GM19351 (cell line): ENCODE data around the gene CNGB1.
"Not testable (repeated sequence)": the region's sequence is repeated elsewhere in the genome, so short reads cannot be mapped to it uniquely, and the experiment has no call there.

ENCODE experiments used
- ATAC-seq: cut with Tn5 transposase; IDR thresholded peaks from one replicate; pipeline ENCODE4 v1.9.1; 2021; ENCODE audit warnings: mild to moderate bottlenecking, moderate library complexity; ENCODE audit not compliant: unreplicated experiment

CNGB1 gene

DNA sequence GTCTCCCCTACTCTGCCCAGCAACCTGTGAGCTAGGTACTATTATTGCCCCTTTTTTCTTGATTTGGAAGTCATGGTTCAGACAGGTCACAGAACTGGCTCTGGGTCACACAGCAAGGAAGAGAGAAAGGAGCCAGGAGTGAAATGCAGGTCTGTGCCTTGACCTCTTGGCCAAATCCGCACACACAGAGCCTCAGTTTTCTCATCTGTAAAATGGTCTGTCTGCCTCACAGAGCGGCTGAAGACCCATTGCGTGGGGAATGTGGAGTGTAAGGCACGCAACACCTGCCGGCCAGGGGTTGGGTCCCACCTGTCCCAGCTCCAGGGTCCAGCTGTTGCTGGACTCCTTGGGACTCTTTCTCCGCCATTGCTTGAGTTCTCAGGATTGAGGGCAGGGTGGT, 32.4 kb downstream of the CNGB1 start:
- no peak for ATAC-seq

DNA sequence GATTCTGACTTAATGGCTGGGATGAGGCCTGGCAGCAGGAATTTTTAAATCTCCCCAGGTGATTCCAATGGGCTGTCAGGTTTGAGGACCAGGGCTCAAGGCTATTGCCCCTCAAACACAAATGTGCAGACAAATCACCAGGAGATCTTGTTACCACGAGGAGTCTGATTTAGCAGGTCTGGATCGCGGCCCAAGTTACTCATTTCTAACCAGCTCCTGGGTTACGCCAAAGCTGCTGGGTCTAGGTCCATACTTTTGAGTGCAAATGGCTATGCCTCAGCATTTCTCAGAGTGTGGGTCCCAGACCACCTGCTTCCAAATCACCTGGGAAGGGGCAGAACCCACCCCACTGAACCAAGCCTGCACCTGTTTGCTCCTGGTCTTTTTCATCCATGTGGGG, 33.1 kb downstream of the CNGB1 start:
- ATAC-seq, result no peak

DNA sequence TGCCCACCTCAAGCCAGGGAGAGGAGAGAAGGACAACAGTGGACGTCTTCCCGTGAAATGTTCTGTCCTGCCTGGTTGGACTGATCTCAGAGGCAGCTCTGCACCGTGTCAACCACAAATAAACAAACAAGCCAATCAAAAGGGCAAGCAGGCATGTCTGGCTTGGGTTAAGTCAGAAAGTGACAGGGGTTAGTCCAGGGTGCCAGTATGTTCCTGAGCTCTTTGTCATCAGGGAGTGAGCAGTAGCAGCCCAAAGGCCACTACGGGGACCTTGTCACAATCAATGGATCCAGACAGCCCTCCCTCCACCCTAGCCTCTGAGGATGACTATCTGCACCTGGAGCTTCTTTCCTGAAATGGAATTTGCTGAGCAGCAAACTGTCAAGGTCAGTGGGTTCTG, 35.0 kb downstream of the CNGB1 start:
- no peak for ATAC-seq

DNA sequence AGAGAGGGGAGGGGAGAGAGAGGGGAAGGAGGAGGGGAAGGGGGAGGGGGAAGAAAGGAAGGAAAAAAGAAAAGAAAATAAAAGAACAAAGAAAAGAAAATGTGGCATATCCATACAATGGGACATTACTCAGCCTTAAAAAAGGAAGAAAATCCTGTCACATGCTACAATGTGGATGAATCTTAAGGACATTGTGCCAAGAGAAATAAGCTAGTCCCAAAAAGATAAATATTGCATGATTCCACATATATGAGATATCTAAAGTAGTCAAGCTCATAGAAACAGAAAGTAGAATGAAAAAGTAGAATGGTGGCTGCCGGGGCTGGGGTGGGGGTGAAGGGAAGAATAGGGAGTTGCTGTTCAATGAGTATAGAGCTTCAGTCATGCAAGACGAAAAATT, 40.4 kb downstream of the CNGB1 start:
- ATAC-seq, result no peak

DNA sequence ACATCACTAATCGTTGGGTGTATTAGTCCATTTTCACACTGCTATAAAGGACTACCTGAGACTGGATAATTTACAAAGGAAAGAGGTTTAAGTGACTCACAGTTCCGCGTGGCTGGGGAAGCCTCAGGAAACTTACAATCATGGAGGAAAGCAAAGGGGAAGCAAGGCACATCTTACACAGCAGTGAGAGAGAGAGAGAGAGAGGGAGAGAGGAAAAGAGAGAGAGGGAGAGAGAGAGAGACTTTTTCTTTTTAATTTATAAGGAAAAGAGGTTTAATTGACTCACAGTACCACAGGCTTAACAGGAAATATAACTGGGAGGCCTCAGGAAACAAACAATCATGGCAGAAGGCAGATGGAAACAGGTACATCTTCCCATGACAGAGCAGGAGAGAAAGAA, 41.7 kb downstream of the CNGB1 start:
- ATAC-seq, result no peak

DNA sequence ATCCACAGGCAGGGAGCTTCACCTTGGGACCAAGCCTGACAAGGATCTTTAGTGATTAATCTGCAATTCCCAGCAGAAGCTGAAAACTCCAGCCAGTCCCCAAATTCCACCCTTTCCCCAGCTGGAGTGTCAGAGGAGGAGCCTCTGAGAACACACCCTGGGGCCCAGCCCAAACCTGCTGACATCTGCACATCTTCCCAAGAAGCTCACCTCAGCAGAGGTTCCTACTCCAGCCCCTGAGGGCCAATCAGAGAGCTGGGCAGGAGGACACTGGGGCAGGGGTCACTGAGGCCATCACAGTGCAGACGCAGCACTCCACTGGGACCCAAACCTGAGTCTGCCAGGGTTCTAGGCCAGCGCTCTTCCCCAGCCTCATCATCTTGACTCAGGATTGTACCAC, 44.9 kb downstream of the CNGB1 start:
- ATAC-seq, result no peak

DNA sequence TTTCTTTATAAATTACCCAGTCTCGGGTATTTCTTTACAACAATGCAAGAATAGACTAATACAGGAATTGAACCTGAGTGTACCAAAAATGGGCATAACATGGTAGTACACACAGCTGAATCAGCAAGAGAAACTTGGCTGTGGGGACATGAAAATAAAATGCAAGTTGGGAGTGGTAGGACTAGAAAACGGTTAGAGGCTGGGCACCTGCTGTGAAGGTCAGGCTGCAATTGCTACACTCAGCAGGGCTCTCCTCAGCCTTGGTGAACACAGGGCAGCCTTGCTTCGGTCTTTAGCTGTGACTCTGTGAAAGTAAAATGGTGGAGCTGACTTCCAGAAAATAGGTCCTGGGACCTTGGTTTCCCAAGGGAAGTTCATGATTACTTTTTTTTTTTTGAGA, 45.6 kb downstream of the CNGB1 start:
- no peak for ATAC-seq

DNA sequence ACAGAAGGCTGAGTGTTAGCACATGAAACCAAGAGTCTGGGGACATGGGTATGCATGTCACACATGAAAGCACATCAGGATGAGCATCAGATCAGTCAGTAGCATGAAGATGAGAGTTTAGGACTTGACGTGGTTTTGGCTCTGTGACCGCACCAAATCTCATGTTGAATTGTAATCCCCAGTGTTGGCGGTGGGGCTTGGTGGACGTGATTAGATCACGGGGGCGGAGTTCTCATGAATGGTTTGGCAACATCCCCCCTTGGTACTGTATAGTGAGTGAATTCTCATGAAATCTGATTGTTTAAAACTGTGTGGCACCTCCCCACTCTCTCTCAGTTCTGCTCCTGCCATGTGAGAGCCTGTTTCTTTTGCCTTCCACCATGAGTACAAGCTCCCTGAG, 46.4 kb downstream of the CNGB1 start:
- ATAC-seq, result no peak

DNA sequence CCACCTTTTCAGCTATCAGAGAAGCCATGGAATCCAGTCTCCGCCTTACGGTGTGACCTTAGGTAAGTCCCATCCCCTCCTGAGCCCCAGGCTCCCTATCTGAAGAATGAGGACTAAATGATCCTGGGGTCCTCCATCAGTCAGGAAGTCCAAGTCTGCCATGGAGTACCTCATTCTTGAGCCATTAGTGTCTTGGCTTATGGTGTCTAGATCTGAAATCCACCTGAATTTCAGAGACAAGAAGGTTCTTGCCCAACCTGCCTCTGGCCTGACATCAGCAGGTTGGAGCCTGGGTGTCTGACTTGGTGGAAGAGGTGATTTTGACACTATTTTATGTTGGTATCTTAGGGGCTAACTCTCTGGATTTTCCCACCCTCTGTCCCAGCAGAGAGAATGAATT, 47.1 kb downstream of the CNGB1 start:
- no peak for ATAC-seq

DNA sequence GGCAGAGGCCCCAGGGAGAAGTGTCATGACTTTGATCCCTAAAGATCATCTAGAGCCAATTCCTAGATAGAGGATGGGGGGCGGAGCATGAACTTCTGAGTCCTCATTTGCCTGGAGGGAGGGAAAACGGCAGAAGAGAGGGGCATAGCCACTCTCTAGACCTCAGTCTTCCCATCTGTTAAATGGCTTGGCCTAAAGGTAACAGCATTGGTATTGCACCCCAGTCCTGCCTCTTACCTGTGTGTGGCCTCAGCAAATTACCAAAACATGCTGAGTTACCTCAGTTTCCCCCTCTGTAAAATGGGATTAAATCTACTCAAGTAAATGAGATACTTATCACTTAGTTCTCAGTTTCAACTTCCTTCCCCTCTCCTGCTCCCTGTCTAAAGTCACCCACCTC, 47.5 kb downstream of the CNGB1 start:
- no peak for ATAC-seq

DNA sequence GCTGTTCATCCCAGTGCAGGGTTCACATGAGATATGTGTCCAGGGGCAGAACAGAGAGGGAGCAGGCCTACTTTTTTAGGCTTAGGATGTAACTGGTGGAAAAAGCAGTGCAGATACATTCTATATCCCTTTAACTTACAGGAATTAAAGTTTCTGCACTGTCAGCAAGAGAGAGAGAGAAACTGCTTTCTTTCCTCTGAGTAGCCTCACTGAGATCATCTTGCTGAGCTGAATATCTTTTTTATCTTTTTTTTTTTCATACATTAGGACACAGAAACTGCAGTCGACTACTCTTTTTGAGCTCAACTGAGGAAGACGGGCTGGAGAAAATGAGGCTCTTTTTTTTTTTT, 50.1 kb downstream of the CNGB1 start:
- ATAC-seq, result no peak

DNA sequence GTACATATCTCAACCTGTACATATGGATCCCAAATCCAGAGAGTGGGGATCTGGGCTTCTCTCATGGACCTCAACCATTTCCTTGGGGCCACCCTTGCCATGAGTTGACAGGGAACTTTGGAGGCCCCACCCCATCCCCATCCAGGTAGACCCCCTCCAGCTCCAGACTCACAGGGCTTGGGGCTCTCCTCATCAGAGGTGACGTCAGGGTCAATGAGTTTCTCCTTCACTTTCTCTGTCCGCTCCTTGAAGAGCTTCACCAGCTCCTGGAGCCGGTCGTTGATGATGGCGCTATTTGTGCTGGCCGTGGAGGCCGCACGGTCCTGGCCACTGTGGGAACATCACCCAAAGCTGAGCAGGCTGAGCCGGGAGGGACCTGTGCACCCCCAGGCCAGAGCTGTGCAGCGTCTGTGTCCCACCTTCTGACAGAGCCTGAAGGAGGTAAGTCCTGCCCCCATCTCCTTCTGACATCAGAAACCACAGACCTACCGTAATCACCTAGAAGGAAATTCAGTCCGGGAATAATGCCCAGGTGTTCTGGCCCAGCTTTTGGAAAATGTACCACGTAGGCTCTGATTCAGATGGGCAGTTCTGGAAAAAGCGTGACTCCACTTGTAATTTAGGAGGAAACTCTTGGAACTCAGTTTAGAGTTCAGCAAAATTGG, 50.6 kb downstream of the CNGB1 start:
- no peak for ATAC-seq

DNA sequence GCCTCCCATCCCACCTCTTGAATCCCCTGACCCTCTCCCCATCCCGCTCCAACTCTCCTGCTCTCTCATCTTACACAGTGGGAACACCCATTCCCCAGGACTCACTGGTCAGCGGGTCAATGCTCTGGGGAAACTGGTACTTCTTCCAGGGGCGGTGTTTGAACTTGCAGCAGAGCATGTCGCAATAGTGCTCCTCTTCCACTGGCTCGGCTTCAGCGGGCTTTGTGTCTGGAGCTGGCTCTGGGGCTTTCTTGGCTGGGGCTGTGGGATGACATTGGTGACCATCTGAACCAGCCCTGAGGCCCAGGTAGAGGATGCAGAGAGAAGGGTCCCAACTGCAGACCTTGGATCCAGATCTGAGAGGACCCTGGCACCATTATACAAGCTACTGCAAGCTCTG, 51.9 kb downstream of the CNGB1 start:
- no peak for ATAC-seq

DNA sequence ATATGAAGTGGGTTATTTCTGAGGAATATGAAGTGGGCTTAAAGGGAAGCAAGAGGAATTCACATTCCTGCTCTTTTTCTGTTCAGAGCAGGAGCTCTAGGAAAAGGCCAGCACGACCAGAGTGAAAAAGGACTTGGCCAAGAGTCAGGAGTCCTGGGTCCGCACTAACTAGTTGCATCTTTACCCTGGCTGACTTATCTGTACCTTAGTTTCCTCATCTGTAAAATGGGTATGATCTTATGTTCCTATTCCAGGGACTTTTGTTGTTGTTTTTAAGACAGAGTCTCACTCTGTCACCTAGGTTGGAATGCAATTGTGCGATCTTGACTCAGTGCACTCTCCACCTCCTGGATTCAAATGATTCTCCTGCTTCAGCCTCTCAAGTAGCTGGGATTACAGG, 52.5 kb downstream of the CNGB1 start:
- no peak for ATAC-seq

DNA sequence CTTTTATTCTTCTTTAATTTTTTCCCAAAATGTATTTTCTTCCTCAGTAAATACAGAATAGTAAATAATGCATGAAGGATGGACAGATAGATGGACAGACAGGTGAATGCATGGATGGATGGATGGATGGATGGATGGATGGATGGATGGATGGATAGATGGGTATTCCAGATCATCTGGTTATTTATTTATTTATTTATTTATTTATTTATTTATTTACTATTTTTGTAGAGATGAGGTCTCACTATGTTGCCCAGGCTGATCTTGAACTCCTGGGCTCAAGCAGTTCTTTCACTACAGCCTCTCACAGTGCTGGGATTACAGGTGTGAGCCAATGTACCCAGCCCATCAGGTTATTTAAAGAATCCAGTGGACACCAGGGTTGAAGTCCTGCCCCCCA, 53.0 kb downstream of the CNGB1 start:
- ATAC-seq, result not testable (repeated sequence)

DNA sequence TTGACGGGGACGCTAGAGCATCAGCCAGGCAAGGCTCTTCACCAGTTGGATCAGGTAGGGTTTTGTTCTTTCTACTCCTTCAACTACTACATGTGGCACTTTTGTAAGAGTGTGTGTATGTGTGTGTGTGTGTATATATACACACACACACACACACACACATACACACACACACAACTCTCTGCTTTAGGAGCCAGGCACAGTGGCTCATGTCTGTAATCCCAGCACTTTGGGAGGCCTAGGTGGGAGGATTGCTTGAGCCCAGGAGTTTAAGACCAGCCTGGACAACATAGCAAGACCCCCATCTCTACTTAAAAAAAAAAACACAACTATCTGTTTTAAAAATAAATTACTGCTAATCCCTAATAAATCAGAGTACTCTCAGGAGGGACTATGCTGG, 53.4 kb downstream of the CNGB1 start:
- not testable (repeated sequence) for ATAC-seq

DNA sequence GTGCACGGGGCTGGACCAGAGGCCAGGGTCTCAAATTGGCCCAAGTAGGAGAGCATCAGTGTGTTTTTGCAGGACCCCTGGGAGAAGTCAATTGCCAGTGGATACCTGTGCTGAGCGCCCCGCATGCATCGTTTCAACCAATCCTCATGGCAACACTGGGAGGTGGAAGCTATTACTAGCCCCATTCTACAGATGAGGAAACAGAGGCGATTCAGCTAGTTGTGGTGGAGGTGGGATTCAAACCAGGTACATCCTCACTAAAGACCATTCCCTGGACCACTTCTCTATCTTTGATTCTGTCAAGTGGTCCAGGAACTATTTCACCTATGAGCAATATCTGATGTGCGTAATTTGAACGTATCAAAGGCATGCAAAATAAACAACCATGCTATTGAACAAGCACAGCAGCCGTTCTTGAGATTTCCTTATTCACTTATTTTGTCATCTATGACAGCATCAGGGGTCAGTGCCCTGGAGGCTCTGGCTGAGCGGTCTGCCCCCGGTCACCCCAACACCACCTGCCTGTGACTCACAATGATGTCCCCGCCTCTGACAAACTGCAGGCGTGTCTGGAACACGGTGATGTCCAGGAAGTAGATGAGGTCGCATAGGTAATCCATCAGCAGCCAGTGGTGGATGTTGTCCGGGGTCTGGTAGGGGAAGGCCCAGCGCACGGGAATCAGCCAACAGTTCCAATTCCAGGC, 54.0 kb downstream of the CNGB1 start:
- no peak for ATAC-seq

DNA sequence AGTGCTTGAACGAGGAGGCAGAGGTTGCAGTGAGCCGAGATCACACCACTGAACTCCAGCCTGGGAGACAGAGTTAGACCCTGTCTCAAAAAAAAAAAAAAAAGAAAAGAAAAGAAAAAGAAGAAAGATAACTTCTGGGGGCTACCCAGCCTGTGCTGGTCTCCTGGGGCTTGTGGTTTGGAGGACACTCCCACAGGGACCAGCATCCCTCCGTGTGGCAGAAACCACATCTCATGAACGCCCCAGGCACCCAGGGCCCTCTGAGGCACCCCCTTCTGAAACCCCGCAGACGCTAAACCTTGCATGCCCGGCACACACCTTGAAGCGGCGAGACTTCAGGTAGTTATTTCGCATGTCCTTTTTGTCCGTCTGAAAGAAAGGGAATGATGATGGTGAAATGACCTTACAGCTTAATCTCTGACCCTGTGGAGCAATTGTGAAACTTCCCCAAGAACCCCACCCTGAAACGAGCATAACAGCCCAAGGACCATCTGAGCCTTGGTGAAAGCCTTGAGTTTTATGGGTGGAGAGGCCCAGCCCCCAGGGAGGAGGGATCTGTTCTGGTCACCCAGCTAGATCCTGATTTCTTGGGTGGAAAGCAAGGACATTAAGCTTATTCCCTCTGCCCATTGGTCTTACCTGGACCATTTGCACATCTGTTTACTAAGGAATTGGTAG, 55.0 kb downstream of the CNGB1 start:
- ATAC-seq, result no peak

DNA sequence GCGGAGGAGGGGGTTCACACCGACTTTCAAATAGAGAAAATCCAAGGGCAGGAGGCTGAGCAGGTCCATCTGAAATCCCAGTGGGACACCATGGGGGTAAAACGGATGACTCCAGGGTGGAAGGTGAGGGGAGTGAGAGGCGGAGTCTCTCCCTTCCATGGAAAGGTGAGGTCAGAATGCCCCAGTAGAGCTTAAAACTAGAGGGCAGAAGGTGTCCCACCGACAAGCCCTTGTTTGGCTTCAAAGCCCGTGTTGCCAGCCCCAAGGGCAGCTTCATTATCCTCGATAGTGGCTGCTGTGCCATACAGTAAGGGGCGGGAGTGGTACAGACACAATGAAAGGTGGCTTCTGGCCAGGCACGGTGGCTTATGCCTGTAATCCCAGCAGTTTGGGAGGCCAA, 55.7 kb downstream of the CNGB1 start:
- no peak for ATAC-seq

DNA sequence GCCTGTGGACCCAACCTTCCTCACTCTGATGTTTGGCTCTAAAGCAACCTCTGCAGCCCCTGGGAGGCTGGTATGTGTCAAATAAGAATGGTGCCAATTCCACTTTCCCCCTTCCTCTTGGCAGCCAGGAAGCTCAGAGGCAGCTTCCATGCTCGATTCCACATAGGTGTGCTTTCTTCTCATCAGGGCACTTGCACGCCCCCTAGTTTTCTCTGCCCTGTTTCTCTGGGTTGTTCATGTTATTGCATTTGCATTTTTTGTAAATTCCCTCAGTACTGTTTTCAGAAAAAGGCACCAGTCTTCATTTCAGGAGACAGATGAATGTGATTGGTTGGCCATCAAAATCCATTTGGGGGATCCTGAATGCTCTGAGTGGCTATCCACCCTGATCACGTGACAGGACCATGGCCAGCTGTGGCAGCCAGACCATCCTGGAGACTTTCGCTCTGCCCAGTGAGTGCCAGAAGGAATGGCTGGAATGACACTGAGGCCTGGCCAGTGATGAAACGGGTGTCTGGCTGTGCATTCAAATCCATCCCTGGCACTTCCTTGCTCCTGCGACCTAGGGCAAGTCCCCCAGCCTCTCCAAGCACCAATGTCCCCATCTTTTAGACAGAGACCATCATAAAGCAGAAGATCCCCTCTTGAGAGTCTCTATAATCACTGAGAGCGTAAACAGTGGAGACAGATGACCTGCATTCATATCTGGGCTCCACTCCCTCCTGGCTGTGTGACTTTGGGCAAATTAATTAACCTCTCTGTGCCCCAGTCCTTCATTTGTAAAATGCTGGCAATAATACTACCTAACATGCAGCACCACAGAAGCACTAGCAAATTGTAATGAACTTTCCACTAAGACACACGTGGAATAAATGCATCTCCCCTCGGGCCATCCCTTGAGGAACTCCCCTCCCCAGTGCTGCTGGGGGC, 56.4 kb downstream of the CNGB1 start:
- ATAC-seq, result no peak

DNA sequence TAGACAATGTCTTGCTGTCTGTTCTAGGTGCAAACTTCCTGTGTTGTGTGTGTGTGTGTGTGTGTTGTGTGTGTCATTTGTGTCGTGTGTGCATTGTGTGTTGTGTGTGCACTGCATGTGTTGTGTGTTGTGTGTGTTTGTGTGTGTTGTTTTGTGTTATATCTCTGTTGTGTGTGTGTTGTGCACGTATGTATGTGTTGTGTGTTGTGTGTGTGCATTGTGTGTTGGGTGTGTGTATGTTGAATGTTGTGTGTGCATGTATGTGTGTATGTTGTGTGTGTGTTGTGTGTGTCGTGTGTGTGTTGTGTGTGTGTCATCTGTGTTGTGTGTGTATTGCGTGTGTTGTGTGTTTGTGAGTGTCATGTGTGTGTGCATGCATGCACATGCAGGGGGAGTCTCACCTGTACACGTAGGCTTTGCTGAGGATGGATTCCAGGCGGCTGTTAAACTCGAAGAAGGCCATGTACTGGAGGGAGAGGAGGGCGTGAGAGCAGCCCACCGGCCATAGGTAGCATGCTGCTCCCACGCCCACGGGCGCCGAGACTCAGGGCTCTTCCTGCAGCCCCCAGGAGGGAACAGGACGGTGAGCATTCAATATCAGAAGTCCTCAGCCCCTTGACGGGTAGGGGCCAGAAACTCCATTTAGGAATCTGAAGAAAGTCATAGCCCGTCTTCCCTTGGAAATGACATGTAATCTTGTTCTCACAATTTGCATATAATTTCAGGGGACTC, 58.2 kb downstream of the CNGB1 start:
- no peak for ATAC-seq
